IPS-15b (cell line): Measurements from ENCODE around the gene INSC.

ENCODE experiments used
- H3K27me3 ChIP-seq: one replicate; pipeline ENCODE4 v1.6.1; 2013; ENCODE audit warnings: low read length; ENCODE audit not compliant: control insufficient read depth, insufficient read depth
- H3K36me3 ChIP-seq: one replicate; pipeline ENCODE4 v1.6.1; 2013; ENCODE audit warnings: low read length; ENCODE audit not compliant: control insufficient read depth, insufficient read depth
- H3K4me1 ChIP-seq: one replicate; pipeline ENCODE4 v1.6.1; 2013; ENCODE audit warnings: mild to moderate bottlenecking, low read length; ENCODE audit not compliant: control insufficient read depth, insufficient read depth
- H3K4me3 ChIP-seq: one replicate; pipeline ENCODE4 v1.5.1; 2013; ENCODE audit warnings: low read depth, low read length
- H3K9ac ChIP-seq: one replicate; pipeline ENCODE4 v1.6.1; 2013; ENCODE audit warnings: low read depth, mild to moderate bottlenecking, low read length
- H3K9me3 ChIP-seq: one replicate; pipeline ENCODE4 v1.6.1; 2013; ENCODE audit warnings: mild to moderate bottlenecking, low read length; ENCODE audit not compliant: control insufficient read depth, insufficient read depth

Gene INSC

GRCh38 chr11:15095736-15096228 lies 18.9 kb upstream of the INSC start:
- Histone ChIP-seq H3K9me3 (no peaks in the 10 kb centered on the region), H3K9ac (no peak overlapping the region), H3K4me3 (no peak overlapping the region), H3K27me3 (no peaks in the 10 kb centered on the region), H3K4me1 (no peaks in the 10 kb centered on the region), H3K36me3 (no peaks in the 10 kb centered on the region)

GRCh38 chr11:15097411-15097810 lies 17.3 kb upstream of the INSC start:
- H3K36me3 ChIP-seq, result no peaks in the 10 kb centered on the region
- no peaks in the 10 kb centered on the region for H3K9me3 ChIP-seq
- no peak overlapping the region for H3K4me3 ChIP-seq
- H3K9ac ChIP-seq, result no peak overlapping the region
- H3K4me1 ChIP-seq, result no peaks in the 10 kb centered on the region
- H3K27me3 ChIP-seq, result no peaks in the 10 kb centered on the region

GRCh38 chr11:15099267-15099666 lies 15.5 kb upstream of the INSC start:
- Histone ChIP-seq H3K27me3 (no peaks in the 10 kb centered on the region), H3K4me3 (no peak overlapping the region), H3K4me1 (no peaks in the 10 kb centered on the region)

GRCh38 chr11:15101072-15101709 lies 13.5 kb upstream of the INSC start:
- Histone ChIP-seq H3K36me3 (no peaks in the 10 kb centered on the region), H3K27me3 (no peaks in the 10 kb centered on the region), H3K4me3 (no peak overlapping the region), H3K9ac (no peak overlapping the region), H3K4me1 (no peaks in the 10 kb centered on the region), H3K9me3 (no peaks in the 10 kb centered on the region)

More at GRCh38 chr11:15099267-15099666, 15.5 kb upstream of the INSC start:
- no peak overlapping the region for H3K9ac ChIP-seq
- H3K36me3 ChIP-seq, result no peaks in the 10 kb centered on the region
- no peaks in the 10 kb centered on the region for H3K9me3 ChIP-seq

- H3K9ac ChIP-seq, result no peak overlapping the region
- no peak overlapping the region for H3K4me3 ChIP-seq
- no peaks in the 10 kb centered on the region for H3K27me3 ChIP-seq
- no peaks in the 10 kb centered on the region for H3K9me3 ChIP-seq
- H3K36me3 ChIP-seq, result no peaks in the 10 kb centered on the region
- no peaks in the 10 kb centered on the region for H3K4me1 ChIP-seq
Observed at GRCh38 chr11:15104166-15104565, 10.6 kb upstream of the INSC start.

GRCh38 chr11:15106201-15106965 lies 8.3 kb upstream of the INSC start:
- H3K9ac ChIP-seq, result no peak overlapping the region
- H3K27me3 ChIP-seq, result no peaks in the 10 kb centered on the region
- H3K9me3 ChIP-seq, result no peaks in the 10 kb centered on the region
- no peaks in the 10 kb centered on the region for H3K4me1 ChIP-seq
- no peak overlapping the region for H3K4me3 ChIP-seq
- no peaks in the 10 kb centered on the region for H3K36me3 ChIP-seq

- Histone ChIP-seq H3K36me3 (no peaks in the 10 kb centered on the region), H3K9ac (no peak overlapping the region), H3K27me3 (peaks cover 3% of the 10 kb centered on the region), H3K4me1 (no peaks in the 10 kb centered on the region), H3K9me3 (no peaks in the 10 kb centered on the region), H3K4me3 (no peak overlapping the region)
Observed at GRCh38 chr11:15107730-15108515, 6.8 kb upstream of the INSC start.

GRCh38 chr11:15108592-15109130 lies 6.1 kb upstream of the INSC start:
- Histone ChIP-seq H3K9ac (no peak overlapping the region), H3K27me3 (peaks cover 8% of the 10 kb centered on the region), H3K4me1 (no peaks in the 10 kb centered on the region), H3K4me3 (no peak overlapping the region), H3K36me3 (no peaks in the 10 kb centered on the region), H3K9me3 (no peaks in the 10 kb centered on the region)

- no peaks in the 10 kb centered on the region for H3K9me3 ChIP-seq
- no peaks in the 10 kb centered on the region for H3K36me3 ChIP-seq
- H3K9ac ChIP-seq, result no peak overlapping the region
- peaks cover 15% of the 10 kb centered on the region for H3K27me3 ChIP-seq
- H3K4me1 ChIP-seq, result peaks cover 2% of the 10 kb centered on the region
- H3K4me3 ChIP-seq, result no peak overlapping the region
Observed at GRCh38 chr11:15109602-15110001, 5.1 kb upstream of the INSC start.

- peaks cover 2% of the 10 kb centered on the region for H3K4me1 ChIP-seq
- H3K36me3 ChIP-seq, result no peaks in the 10 kb centered on the region
- H3K9me3 ChIP-seq, result no peaks in the 10 kb centered on the region
- H3K27me3 ChIP-seq, result peaks cover 28% of the 10 kb centered on the region
- no peak overlapping the region for H3K4me3 ChIP-seq
- H3K9ac ChIP-seq, result no peak overlapping the region
Observed at GRCh38 chr11:15111215-15111614, 3.5 kb upstream of the INSC start.

GRCh38 chr11:15112131-15112541 lies 2.6 kb upstream of the INSC start:
- Histone ChIP-seq H3K9me3 (no peaks in the 10 kb centered on the region), H3K36me3 (no peaks in the 10 kb centered on the region), H3K27me3 (peaks cover 31% of the 10 kb centered on the region), H3K4me1 (peaks cover 2% of the 10 kb centered on the region), H3K4me3 (no peak overlapping the region), H3K9ac (no peak overlapping the region)
